GM19372 (cell line): ENCODE results near the gene RLF.

Experiments used
- ATAC-seq: cut with Tn5 transposase; IDR thresholded peaks from one replicate; pipeline ENCODE4 v1.9.1; 2021; ENCODE audit warnings: mild to moderate bottlenecking, low read depth, moderate library complexity; ENCODE audit not compliant: unreplicated experiment

RLF gene

DNA sequence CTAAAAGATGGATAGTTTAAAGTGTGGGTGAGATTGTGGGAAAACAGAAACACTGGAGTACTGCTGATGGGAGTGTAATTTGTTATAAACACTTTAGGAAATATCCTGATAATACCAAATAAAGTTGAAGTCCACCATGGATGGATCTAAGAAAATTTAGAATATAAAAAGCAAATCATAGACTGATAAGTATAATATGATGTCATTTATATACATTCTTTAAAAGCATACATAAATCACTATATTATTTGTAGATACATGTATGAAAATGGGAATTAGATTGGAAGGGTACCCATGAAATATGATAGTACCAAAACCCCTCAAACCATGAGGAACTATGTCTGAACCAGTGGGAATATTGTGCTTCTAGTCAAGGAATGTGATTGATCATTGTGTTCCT lies 104.7 kb downstream of the RLF start:
- no peak for ATAC-seq

DNA sequence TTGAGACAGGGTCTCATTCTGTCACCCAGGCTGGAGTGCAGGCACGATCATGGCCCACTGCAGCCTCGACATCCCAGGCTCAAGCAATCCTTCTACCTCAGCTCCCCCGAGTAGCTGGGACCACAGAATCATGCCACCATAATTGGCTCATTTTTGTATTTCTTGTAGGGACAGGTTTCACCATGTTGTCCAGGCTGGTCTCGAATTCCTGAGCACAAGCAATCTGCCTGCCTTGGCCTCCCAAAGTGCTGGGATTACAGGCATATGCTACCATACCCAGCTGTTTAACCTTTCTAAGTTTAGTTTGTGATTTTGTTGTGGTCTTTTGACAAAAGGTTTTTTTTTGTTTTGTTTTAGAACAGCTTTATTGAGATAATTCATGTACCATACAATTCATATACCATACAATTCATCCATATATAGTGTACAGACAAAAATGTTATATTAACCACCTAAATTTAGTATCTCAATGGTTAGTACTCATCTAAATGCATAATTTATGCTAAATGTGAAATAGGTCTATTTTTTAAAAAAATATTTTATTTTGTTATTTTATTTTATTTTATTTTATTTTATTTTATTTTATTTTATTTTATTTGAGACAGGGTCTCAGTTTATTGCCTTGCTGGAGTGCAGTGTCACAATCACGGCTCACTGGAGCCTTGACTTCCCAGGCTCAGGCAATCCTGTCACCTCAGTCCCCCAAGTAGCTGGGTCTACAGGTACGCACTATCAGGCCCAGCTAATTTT lies 105.8 kb downstream of the RLF start:
- no peak for ATAC-seq

DNA sequence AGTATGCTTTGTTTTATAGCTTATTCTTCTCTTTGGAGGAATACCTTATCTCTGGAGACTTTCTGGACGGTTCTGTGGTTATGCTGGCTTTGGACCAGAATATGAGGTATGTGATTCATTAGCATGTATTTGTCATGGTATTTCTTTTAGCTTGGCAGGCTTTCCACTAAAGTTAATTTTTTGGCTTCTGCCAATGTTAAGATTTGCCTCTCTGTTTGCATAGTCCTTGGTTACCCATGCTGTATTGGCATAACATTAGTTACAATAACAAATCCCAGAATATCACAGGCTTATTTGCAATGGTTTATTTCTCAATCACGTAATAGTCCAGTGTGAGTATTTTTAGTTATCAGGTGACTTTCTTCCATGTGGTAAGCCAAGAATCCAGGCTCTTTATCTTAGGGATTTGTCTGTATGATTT lies 106.6 kb downstream of the RLF start:
- no peak for ATAC-seq

DNA sequence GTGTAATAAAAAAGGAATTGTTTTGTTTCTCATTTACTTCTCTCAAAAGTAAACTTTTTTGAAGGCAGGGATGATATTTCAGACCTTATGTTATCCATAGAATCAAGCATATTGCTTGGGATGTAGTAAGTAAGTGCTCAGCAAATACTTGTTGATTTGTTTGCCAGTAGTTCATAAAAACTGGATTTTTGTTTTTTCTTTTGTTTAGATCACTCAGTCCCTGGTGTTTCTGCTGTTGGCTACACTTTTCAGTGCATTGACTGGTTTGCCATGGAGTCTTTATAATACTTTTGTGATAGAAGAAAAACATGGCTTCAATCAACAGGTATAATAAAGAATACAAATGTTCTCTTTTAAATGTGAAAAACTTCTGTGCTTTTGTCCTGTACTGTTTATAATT lies 107.0 kb downstream of the RLF start:
- ATAC-seq: no peak

DNA sequence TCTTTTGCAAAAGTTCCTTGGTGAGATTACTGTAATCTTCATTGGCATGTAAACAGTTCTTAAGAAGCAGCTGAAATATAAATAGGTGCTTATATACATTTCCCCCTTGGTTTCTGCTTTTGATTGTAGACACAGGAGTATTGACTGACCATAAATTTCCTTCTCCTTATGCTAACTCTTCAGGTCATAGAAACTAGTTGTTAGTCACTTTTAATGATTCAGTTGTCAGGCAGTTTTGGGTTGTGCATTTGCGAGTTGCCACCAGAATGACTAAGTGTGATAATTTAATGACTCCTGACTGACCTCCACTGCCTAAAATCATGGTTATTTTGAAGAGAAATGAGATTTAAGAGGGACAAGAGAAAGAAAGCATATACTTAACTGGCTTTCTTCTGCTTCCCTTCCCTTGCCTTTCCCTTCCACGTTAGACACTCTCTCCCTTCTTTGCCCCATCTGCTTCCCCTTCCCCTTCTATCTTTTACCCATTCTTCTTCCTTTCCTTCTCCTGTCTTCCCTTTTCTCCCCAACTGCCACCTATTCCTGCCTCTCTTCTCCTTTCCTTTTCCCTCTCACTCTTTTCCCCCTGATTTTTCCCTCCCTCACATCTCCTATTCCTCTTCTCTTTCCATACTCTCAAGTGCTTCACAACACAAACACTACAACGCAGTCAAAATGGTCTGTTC lies 109.1 kb downstream of the RLF start:
- ATAC-seq: no peak

DNA sequence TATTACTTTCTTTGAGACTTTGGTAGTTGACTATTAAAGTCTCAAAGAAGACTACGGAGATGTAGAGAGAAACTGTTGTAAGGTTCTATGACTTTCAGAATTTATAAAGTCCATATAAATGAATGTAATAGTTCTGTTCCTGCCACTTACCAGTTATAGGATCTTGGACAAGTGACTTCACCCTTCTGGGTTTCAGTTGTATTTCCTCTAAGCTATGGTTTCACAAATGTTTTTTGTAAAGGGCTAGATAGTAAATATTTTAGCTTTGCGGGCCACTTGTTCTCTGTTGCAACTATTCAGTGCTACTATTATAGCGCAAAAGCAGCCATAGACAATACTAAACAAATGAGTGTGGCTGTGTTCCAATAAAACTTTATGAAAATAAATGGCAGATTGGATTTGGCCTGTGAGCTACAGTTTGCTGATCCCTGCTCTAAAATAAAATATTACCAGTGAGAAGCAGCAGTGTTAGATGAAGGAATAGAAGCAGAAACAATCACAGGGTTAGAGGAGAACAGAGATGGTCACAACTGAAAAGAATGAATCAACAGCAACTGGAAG lies 111.5 kb downstream of the RLF start:
- ATAC-seq: no peak

DNA sequence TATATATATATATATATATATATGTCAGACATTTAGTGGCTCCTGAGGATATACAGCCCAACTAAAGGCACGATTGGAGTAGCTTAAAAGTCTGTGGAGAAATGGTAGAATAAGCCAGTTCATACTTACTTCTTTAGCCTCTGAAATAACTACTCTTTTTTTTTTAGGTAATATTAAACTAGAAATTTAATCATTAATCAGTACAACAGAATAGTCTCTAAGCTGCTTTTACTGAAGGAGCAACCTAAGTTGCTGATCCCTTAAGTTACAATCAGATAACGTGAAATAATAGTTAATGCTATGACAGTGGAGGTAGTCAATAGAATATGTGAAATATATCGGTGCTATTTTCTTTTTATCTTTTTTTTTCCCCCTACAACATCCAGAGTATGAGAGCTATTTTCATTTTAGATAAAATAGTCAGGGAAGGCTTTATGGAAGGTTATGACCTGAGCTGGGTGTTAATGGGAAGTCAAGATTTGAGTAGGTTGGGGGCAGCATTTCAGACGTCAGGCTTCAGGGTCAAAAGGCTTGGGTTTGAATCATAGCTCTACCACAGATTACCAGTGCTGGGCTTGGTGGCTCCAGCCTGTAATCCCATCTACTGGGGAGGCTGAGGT lies 112.5 kb downstream of the RLF start:
- ATAC-seq: no peak

DNA sequence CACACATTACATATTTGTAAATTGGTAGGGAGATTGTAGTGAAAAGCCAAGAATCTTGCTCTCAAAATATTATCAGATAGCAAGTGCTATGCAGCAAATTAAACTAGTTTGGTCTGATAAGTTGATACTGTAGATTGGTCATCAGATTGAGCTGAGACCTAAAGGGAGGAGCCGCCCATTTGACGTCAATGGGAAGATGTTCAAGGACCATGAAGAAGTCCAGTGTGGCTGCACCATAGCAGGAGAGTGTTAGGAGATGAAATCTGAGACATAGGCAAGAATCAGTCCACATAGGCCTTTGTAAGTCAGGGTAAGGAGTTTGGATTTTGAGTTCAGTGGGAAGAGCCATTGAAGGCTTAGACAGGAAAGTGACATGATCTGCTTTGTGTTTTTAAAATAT lies 113.1 kb downstream of the RLF start:
- ATAC-seq: no peak

DNA sequence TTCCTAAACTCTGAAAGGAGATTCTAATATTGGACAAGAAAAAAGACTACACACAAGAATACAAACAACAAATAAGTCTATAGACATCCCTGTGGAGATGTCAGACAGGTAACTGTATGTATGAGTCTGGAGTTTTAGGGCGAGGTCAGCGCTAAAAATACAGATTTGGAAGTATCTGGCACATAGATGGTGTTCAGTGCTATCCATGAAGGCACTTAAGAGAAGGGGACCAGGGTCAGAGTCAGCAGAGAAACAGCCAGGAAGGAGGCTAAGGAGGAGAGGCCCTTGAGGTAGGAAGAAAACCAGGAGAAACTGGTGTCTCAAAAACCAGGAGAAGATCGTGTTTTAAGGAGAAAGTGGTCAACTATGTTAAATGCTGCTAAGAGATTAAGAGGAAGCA lies 114.9 kb downstream of the RLF start:
- ATAC-seq: no peak

DNA sequence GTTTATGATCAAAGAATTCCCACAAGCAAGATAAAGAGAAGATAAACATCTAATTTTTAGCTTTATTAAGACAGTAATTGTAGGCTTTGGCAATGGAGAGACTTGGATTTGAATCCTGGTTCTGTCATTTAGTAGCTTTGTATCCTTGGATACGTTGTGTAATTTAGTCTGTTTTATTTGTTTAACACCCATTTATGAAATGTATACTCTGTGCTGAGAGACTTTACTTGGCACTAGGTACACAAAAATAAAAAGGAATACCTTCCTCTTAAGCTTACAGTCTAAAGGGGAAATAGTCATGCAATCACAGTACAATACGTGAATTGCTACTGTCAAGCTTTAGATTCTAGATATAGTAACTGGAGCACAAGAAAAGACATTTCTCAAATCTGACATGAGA lies 120.7 kb downstream of the RLF start:
- no peak for ATAC-seq
